ENCODE measurements around the gene EREG.
"Not testable (repeated sequence)": the region's sequence is repeated elsewhere in the genome, so short reads cannot be mapped to it uniquely, and the experiment has no call there.

Gene EREG

DNA sequence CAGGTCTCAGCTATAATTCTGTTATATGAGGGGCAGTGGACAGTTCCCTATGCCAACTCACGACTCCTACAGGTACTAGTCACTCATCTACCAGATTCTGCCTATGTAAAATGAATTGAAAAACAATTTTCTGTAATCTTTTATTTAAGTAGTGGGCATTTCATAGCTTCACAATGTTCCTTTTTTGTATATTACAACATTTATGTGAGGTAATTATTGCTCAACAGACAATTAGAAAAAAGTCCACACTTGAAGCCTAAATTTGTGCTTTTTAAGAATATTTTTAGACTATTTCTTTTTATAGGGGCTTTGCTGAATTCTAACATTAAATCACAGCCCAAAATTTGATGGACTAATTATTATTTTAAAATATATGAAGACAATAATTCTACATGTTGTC, 20.4 kb downstream of the EREG start:
- H3K9ac ChIP-seq, result no peak overlapping the region
- H3K27ac ChIP-seq, result no peak overlapping the region
- TF ChIP-seq Cebpa-rat (IDR thresholded peaks at IDR 0.05), result no peak
- H3K9me3 ChIP-seq, result no peaks in the 10 kb centered on the region
- H3K36me3 ChIP-seq, result no peaks in the 10 kb centered on the region
- no peaks in the 10 kb centered on the region for H4K20me1 ChIP-seq
- H3K27me3 ChIP-seq, result no peaks in the 10 kb centered on the region
- peaks cover 13% of the 10 kb centered on the region for H3K4me1 ChIP-seq
- H3K4me3 ChIP-seq, result no peak overlapping the region
- no peak overlapping the region for H3K4me2 ChIP-seq

DNA sequence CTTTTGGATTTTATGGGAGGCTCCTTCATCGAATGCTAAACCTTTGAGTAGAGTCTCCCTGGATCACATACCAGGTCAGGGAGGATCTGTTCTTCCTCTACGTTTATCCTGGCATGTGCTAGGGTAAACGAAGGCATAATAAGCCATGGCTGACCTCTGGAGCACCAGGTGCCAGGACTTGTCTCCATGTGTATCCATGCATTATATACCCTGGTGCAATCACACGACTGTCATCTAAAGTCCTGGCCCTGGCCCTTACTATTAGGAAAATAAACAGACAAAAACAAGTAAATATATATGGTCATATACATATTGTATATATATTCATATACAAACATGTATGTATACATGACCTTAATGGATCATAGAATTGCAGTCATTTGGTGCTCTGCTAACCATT, 21.2 kb downstream of the EREG start:
- Histone ChIP-seq H3K4me2 (peak overlapping the region; percentile 4; the same call in 1 of the 2 replicates), H3K27me3 (no peaks in the 10 kb centered on the region), H3K9ac (no peak overlapping the region), H3K4me3 (no peak overlapping the region), H3K9me3 (no peaks in the 10 kb centered on the region), H3K4me1 (peaks cover 13% of the 10 kb centered on the region), H3K27ac (no peak overlapping the region; the same call in 1 of the 2 replicates), H4K20me1 (no peaks in the 10 kb centered on the region), H3K36me3 (no peaks in the 10 kb centered on the region)
- TF ChIP-seq Cebpa-rat (IDR thresholded peaks at IDR 0.05), result no peak

DNA sequence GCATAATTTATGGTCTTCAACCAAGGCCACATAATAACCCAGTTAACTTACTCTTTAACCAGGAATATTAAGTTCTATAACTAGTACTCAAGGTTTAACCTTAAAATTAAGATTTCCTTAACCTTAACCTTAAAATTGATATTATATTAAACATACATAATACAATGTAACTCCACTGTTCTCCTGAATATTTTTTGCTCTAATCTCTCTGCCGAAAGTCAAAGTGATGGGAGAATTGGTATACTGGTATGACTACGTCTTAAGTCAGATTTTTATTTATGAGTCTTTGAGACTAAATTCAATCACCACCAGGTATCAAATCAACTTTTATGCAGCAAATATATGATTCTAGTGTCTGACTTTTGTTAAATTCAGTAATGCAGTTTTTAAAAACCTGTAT, 22.8 kb downstream of the EREG start:
- no peak overlapping the region for H3K4me2 ChIP-seq
- H3K27ac ChIP-seq, result no peak overlapping the region
- H3K27me3 ChIP-seq, result no peaks in the 10 kb centered on the region
- H3K9me3 ChIP-seq, result no peaks in the 10 kb centered on the region
- no peaks in the 10 kb centered on the region for H4K20me1 ChIP-seq
- no peaks in the 10 kb centered on the region for H3K36me3 ChIP-seq
- no peak for TF ChIP-seq Cebpa-rat (IDR thresholded peaks at IDR 0.05)
- H3K9ac ChIP-seq, result no peak overlapping the region
- no peak overlapping the region for H3K4me3 ChIP-seq
- peaks cover 13% of the 10 kb centered on the region for H3K4me1 ChIP-seq

DNA sequence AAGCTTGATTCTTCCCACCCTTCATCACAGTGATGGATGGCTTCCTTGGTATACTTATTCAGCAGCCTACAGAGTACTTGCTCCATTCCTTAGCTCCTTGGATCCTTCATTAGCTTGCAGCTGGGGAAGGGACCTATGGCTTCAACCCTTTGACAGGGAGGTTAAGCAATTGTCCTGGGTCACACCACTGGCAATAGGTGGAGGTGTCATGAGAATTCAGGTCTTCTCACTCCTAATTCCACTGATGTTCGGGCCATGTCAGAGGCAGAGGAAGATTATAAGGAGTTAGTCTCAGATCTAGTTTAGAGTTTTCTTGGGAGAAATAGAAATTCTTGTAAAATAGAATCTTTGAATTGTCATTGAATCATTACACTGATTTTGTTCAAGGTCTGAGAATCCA, 24.5 kb downstream of the EREG start:
- Histone ChIP-seq H3K4me2 (no peak overlapping the region), H3K4me1 (peaks cover 13% of the 10 kb centered on the region), H3K4me3 (no peak overlapping the region), H3K27ac (no peak overlapping the region), H3K27me3 (no peaks in the 10 kb centered on the region), H3K36me3 (no peaks in the 10 kb centered on the region), H3K9me3 (no peaks in the 10 kb centered on the region), H3K9ac (no peak overlapping the region), H4K20me1 (no peaks in the 10 kb centered on the region)
- no peak for TF ChIP-seq Cebpa-rat (IDR thresholded peaks at IDR 0.05)

DNA sequence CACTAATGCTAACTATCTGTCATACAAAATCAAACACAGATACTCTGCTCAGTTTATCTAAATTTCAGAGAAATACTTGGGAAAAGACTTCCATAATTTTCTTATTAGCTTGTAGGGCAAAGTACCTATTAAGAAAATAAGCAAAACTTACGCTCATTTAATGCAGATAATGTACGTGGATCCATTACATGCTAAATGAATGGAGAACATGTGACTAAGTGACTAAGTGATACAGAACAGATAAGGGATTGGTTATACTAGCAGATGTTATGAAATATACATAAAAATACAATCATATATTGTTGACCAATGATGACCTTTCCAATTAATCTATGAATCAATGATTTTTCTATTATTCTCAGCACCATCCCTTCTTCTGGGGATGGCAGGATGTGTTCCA, 25.7 kb downstream of the EREG start:
- Histone ChIP-seq H3K4me2 (no peak overlapping the region), H3K27me3 (no peaks in the 10 kb centered on the region), H3K27ac (no peak overlapping the region), H3K4me1 (peaks cover 13% of the 10 kb centered on the region), H3K36me3 (no peaks in the 10 kb centered on the region), H3K4me3 (no peak overlapping the region), H3K9ac (no peak overlapping the region), H3K9me3 (no peaks in the 10 kb centered on the region), H4K20me1 (no peaks in the 10 kb centered on the region)
- TF ChIP-seq Cebpa-rat (IDR thresholded peaks at IDR 0.05), result no peak

DNA sequence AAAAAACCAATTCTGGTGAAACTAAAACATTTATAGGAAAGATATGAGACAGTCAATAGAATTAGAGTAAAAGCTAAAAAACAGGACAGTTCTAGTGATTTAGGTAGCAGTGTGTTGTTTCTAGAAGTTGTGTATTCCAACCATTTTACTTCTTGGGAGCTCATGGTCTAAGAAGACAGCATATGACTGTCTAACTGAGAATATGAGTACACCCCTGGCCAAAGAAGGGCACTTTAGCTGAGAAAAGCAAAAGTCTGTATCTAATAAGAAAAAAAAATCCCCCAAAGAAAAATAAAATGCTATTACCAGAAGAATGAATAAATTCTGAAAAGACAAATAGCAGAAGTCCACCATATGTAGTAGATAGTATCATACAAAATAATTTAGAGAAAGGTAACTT, 26.4 kb downstream of the EREG start:
- no peak overlapping the region for H3K4me3 ChIP-seq
- H3K36me3 ChIP-seq, result no peaks in the 10 kb centered on the region
- no peaks in the 10 kb centered on the region for H3K9me3 ChIP-seq
- no peaks in the 10 kb centered on the region for H3K27me3 ChIP-seq
- H3K4me1 ChIP-seq, result peaks cover 7% of the 10 kb centered on the region
- no peak overlapping the region for H3K4me2 ChIP-seq
- H3K9ac ChIP-seq, result no peak overlapping the region
- no peak overlapping the region for H3K27ac ChIP-seq
- no peaks in the 10 kb centered on the region for H4K20me1 ChIP-seq
- TF ChIP-seq Cebpa-rat (IDR thresholded peaks at IDR 0.05), result no peak

DNA sequence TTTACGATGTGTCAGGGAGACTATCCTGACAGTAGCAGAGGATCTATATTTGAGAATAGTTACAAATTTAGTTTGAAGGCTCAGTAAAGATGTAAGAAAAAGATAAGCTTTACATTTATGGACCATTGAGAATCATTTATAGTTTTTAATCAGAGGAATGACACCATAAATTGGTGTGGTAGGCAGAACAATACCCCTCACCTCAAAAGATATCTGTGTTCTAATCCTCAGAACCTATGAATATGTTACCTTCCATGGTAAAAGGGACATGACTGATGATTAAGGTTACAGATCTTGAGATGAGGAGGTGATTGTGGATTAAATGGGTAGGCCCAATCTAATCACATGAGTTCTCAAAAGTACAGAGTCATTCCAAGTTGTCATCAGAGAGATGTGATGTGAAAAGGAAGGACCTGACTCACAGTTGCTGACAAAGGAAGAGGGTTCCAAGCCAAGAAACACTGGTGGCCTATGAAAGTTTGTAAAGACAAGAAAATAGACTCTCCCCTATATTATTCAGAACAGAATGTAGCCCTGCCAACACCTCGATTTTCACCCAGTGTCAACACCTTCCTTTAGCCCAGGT, 27.0 kb downstream of the EREG start:
- H3K4me2 ChIP-seq, result no peak overlapping the region
- no peak for TF ChIP-seq Cebpa-rat (IDR thresholded peaks at IDR 0.05)
- H3K4me1 ChIP-seq, result peaks cover under 1% of the 10 kb centered on the region; the same call in 1 of the 2 replicates
- no peaks in the 10 kb centered on the region for H3K9me3 ChIP-seq
- no peak overlapping the region for H3K9ac ChIP-seq
- H3K4me3 ChIP-seq, result no peak overlapping the region
- H3K27ac ChIP-seq, result no peak overlapping the region
- H4K20me1 ChIP-seq, result no peaks in the 10 kb centered on the region
- no peaks in the 10 kb centered on the region for H3K27me3 ChIP-seq
- no peaks in the 10 kb centered on the region for H3K36me3 ChIP-seq

DNA sequence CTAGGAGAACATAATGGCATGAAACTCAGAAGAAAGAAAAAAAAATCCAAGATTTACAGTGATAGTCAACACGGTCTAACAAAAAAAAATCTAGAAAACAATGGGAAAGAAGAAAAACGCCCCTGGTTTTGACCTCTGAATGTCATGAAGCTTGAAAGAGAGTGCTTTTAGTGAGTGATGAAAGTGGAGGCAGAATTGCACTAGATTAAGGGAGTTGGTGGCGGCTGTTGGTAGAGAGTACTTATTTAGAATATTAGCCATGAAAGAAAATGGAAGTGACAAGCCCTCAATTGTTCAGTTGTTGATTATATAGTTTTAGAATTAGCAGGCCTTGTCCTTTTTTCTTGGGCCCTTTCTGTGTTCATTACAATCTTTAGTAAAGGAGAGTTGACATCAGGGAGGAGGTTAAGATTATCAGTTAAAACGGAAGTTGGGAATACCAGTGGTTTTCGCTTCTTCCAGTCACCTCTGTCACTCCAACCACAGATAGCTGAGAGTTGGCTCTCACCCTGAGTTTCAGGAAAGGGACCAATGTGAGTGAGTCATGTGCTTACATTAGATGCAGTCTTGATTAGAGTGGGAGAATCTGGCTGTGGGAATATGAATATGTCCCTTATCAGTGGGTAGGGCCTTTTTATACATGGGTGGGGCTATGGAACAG, 29.7 kb downstream of the EREG start:
- peaks cover 10% of the 10 kb centered on the region; the same call in 1 of the 2 replicates for H3K9me3 ChIP-seq
- H3K27ac ChIP-seq, result no peak overlapping the region

DNA sequence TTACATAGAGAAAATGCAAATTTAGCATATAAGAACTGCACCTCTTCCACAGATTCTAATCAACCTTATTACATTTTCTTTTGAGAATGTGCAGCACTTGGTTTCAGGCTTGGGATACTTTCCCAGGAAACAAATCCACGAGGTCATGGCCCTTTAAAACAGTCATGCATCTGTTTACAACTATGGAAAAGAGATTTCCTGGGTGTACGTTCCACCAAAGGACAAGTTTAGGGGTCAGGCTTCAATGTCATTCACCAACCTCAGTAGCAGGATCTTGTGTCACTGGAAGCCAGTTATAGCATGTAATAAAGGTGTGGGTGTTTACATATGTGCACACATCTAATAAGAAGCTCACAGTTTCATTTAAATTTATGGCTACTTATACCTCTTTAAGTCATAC, 30.7 kb downstream of the EREG start:
- Histone ChIP-seq H3K4me3 (no peak overlapping the region), H3K27ac (no peak overlapping the region), H3K4me1 (0 out of 2 replicates have a peak, but pooled peaks cover 3% of the 10 kb centered on the region), H3K9me3 (peaks cover 11% of the 10 kb centered on the region; the same call in 1 of the 2 replicates), H3K9ac (no peak overlapping the region), H4K20me1 (no peaks in the 10 kb centered on the region), H3K27me3 (no peaks in the 10 kb centered on the region), H3K4me2 (no peak overlapping the region), H3K36me3 (no peaks in the 10 kb centered on the region)
- TF ChIP-seq Cebpa-rat (IDR thresholded peaks at IDR 0.05), result no peak

More for the DNA sequence above, 29.7 kb downstream of the EREG start:
- TF ChIP-seq Cebpa-rat (IDR thresholded peaks at IDR 0.05), result no peak
- Histone ChIP-seq H3K27me3 (no peaks in the 10 kb centered on the region), H3K4me1 (0 out of 2 replicates have a peak, but pooled peaks cover 3% of the 10 kb centered on the region), H3K4me3 (no peak overlapping the region), H3K36me3 (no peaks in the 10 kb centered on the region), H3K4me2 (no peak overlapping the region), H4K20me1 (no peaks in the 10 kb centered on the region), H3K9ac (no peak overlapping the region)

DNA sequence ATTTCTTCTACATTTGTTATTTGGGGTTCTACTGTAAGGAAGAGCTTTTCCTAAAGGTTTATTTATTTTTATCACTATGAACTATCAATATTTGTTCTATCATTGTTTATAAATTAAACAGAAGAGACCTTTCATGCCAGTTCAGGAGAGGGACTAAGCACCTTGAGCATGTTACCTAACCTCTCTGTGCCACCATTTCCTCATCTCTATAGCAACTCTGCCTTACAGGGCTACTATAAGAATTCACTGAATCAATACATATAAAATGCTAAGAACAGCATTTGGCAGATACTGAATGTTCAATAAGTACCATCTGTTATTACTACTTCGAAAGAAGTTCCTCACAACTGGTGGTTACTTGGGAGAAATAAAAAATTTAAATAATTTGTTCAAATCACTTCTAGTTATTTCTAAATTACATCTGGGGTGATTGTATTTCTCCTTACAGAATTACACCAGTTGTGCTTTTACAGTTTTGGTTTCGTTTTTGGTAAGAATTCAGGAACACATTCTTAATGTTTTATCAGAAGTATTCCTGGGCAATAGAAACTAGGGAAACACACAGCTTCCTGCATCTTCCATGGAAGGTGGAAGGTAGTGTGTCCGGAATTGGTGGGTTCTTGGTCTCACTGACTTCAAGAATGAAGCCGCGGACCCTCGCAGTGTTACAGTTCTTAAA, 32.9 kb downstream of the EREG start:
- no peak for TF ChIP-seq Cebpa-rat (IDR thresholded peaks at IDR 0.05)
- H3K9ac ChIP-seq, result peak overlapping the region; percentile 82
- no peaks in the 10 kb centered on the region for H4K20me1 ChIP-seq
- peaks cover 11% of the 10 kb centered on the region; the same call in 1 of the 2 replicates for H3K9me3 ChIP-seq
- H3K27ac ChIP-seq, result peak overlapping the region; percentile 82
- peak overlapping the region; percentile 71 for H3K4me2 ChIP-seq
- H3K36me3 ChIP-seq, result no peaks in the 10 kb centered on the region
- H3K4me1 ChIP-seq, result peaks cover 8% of the 10 kb centered on the region
- H3K27me3 ChIP-seq, result no peaks in the 10 kb centered on the region
- H3K4me3 ChIP-seq, result peak overlapping the region; percentile 71

DNA sequence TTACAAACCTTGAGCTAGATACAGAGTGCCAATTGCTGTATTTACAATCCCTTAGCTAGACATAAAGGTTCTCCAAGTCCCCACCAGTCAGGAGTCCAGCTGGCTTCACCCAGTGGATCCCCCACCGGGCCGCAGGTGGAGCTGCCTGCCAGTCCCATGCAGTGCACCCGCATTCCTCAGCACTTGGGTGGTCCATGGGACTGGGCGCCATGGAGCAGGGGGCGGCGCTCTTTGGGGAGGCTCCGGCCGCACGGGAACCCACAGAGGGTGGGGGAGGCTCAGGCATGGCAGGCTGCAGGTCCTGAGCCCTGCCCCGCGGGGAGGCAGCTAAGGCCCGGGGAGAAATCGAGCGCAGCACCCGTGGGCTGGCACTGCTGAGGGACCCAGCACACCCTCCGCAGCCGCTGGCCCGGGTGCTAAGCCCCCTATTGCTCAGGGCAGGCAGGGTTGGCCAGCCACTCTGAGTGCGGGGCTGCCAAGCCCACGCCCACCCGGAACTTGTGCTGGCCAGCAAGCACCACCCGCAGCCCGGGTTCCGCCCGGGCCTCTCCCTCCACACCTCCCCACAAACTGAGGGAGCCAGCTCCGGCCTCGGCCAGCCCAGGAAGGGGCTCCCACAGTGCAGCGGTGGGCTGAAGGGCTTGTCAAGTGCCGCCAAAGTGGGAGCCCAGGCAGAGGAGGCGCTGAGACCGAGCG, 34.1 kb downstream of the EREG start:
- not testable (repeated sequence) for H3K4me3 ChIP-seq, H3K27me3 ChIP-seq, H4K20me1 ChIP-seq, H3K9ac ChIP-seq, H3K27ac ChIP-seq, H3K4me2 ChIP-seq, H3K36me3 ChIP-seq, H3K4me1 ChIP-seq
- H3K9me3 ChIP-seq, result peaks cover 11% of the 10 kb centered on the region; the same call in 1 of the 2 replicates
